H1 (cell line): ENCODE results near the gene POLE2. TPM values are rescaled to one million over a fixed set of nuclear protein-coding genes. Genes with fewer than 3 reads are reported as not detected.

ENCODE experiments used
- CHD7 ChIP-seq: fragments of 300-600 bp; sonication (generic); IDR thresholded peaks from 2 replicates; pipeline ENCODE4 v1.7.1; 2012; ENCODE audit warnings: low read length, moderate library complexity, mild to moderate bottlenecking, inconsistent platforms; ENCODE audit not compliant: insufficient replicate concordance
- CTCF ChIP-seq, 3 experiments: IDR thresholded peaks; 1 replicate in 2 of 3; 2 replicates in 1 of 3; pipeline versions ENCODE4 v1.5.1 to v1.6.1; 2011; ENCODE audit warnings: low read length in 3 of 3, mild to moderate bottlenecking in 3 of 3, inconsistent platforms in 2 of 3, low read depth in 1 of 3, moderate library complexity in 1 of 3; ENCODE audit not compliant: insufficient read depth in 1 of 3; ENCODE audit errors: control extremely low read depth in 1 of 3
- GABPA ChIP-seq: IDR thresholded peaks from 2 replicates; pipeline ENCODE4 v1.6.1; 2011; ENCODE audit warnings: mild to moderate bottlenecking, low read length, moderate library complexity, borderline replicate concordance; ENCODE audit not compliant: insufficient read depth
- JUND ChIP-seq: IDR thresholded peaks from 2 replicates; pipeline ENCODE4 v1.6.1; 2011; ENCODE audit warnings: mild to moderate bottlenecking, improper control_type of control experiment, low read length
- RAD21 ChIP-seq, 2 experiments: IDR thresholded peaks in 1 of 2; conservative IDR thresholded peaks in 1 of 2; 2 replicates each; pipeline ENCODE4 v1.6.1; 2011; ENCODE audit warnings: low read depth in 2 of 2, low read length in 2 of 2, improper control_type of control experiment in 1 of 2, inconsistent platforms in 1 of 2, mild to moderate bottlenecking in 1 of 2, moderate library complexity in 1 of 2
- polyA plus RNA-seq, 7 experiments: library from polyadenylated mRNA; depleted of rRNA in 3 of 7; stranded (reverse) in 5 of 7; unstranded in 2 of 7; fragments of >200 nt in 5 of 7; fragments of 200-250 nt in 2 of 7; gene quantifications; 1 replicate in 5 of 7; 2 replicates in 1 of 7; 4 replicates in 1 of 7; pipeline versions ENCODE4 v1.2.1 to v1.2.3, GENCODE V29; 2011 to 2013; ENCODE audit warnings: missing spikeins in 2 of 7, mixed read lengths in 2 of 7
- total RNA-seq: library from RNA; stranded (reverse); fragmentation: NEBNext Ultra II Directional; extraction: Animal tissue kit (Norgen Biotek cat#: 25700); gene quantifications from 2 replicates; pipeline ENCODE4 v1.2.1, GENCODE V29; 2021

The POLE2 gene
- total and polyA plus RNA-seq, 2 of the 8 experiments (the other 6 are each of a cell fraction or from before 2014, with no cell fraction given): 31.2 to 41.7 TPM

- TF ChIP-seq CHD7: no peak
- TF ChIP-seq GABPA: no peak
- TF ChIP-seq CTCF (IDR thresholded peaks at IDR 0.05; ENCODE audit: control extremely low read depth in 1 of 3, insufficient read depth in 1 of 3, low read depth in 1 of 3, low read length in 3 of 3): no peak
- TF ChIP-seq RAD21 (IDR thresholded peaks at IDR 0.05 in 1 of 2, conservative IDR thresholded peaks at IDR 0.05 in 1 of 2; ENCODE audit: low read depth in 2 of 2, low read length in 2 of 2): no peak
- no peak for TF ChIP-seq JUND
Observed at GRCh38 chr14:49688701-49689030, 652 bp upstream of the POLE2 start (continued).
